GM18951 (cell line): Measurements from ENCODE around the gene PAEP.
"Not testable (repeated sequence)": the region's sequence is repeated elsewhere in the genome, so short reads cannot be mapped to it uniquely, and the experiment has no call there.

Source experiments
- POLR2A ChIP-seq: IDR thresholded peaks from 4 replicates; pipeline ENCODE4 v1.6.1; 2011; ENCODE audit warnings: mild to moderate bottlenecking; ENCODE audit not compliant: insufficient read length, insufficient read depth; ENCODE audit errors: extremely low read depth
- in situ Hi-C: fragments of 300-500 bp; cut with MboI; formaldehyde crosslinking; loops from one replicate; pipeline ENCODE4 v1.12.0; 2022; ENCODE audit warnings: low sequenced_read_pairs, mixed read lengths, inconsistent platforms; ENCODE audit not compliant: unreplicated experiment

PAEP gene

DNA sequence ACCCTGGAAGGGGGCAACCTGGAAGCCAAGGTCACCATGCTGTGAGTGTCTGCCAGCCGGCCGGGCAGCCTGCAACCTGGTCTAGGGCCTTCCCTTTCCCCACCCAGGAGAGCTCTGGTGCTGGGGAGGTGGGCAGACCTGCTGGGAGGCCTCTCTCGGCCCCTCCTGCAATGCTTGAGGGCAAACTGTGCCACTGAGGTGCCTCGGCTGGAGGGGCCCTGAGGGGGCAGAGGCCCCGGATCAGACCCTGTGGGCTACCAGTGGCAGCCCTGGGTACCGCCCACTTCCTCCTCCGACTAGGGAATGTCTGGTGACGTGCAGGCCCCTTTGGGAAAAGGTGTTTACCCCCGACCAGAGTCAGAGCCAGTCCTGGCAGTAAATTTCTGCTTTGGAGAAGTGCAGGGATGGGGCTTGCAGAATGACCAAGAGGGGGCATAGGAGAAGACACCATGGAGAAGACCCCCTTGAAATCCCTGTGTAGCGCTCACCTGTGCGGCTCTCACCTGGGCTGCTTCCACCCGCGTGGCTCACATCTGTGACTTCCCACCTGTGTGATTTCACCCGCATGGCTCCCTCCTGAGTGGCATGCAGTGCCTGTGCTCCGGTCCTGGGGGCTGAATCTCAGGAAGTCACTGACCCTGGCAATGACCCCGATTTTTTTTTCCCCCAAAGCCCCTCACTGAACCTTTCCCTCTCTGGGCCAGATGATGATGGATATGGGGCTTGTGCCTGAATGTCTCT, 39.2 kb upstream of the PAEP start:
- no peak for TF ChIP-seq POLR2A
- in situ Hi-C loops: no loop called here

DNA sequence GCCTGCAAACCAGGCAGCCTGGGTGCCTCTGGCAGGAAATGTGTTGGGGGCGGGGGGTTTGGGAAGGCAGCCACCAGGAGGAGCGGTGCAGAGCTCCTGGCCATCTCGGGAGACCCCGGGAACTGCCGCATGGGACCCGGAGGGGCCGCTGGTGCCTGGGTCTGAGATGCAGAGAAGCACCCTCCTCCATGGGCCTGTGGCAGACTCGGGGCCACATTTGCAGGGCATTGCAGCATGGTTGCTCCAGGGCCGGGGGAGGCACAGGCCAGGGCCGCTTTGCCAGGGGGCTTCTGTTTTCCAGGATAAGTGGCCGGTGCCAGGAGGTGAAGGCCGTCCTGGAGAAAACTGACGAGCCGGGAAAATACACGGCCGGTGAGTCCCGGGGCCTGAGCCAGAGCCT, 38.6 kb upstream of the PAEP start:
- TF ChIP-seq POLR2A: no peak
- in situ Hi-C loops: no loop called here

DNA sequence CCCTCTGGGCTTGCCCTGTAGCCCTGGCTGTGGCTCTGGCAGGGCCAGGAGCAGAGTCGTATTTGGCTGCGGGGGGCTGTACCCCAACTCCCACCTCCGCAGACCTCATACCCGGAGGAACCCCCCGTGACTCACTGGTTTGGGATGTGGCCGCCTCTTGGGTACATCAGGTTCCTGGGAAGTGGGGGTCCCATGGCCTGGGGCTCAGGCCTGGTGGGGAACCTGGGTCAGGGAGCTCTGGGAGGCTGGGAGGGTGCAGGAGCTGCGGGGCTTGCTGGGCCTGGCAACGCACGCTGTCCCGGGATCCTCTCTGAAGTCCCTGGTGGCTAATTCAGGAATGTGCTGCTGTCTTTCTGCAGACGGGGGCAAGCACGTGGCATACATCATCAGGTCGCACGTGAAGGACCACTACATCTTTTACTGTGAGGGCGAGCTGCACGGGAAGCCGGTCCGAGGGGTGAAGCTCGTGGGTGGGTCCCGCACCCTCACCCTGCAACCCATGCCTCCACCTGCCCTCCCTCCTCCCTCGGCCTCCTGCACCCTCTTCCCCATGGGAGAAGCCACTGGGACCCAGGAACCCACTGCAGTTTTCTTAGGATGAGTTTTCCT, 37.9 kb upstream of the PAEP start:
- TF ChIP-seq POLR2A: no peak
- in situ Hi-C loops: no loop called here

DNA sequence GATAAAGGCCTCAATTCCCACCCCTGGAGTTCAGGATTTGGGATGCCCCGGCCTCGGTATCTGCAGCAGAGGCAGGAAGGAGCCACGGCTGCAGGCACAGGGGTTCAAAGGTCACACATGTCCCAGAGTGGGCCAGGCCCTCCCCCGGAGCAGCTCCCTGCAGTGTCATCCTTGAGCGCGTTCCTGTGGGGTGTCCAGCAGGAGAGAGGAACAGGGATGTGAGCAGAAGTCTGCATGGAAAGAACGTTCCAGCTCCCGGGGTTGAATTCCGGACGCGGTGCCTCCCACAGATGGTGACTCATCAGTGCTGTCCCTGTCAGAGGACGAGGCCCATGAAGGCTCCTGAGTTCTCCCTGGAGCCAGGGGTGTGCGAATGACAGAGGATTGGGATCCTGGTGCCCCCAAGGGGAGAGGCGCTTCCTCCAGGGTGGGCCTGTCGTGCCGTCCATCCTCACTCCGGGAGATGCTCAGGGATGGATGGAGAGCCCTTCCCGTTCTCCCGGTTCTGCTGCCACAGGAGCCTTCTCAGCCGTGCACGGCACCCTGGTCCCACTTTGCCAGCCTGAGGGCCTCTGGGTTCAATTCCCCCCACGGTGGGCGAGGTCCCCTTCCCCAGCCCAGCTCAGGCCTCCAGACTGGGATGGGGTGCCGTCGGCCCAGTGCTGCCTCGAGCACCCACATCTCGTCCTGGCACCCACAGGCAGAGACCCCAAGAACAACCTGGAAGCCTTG, 37.3 kb upstream of the PAEP start:
- in situ Hi-C loops: no loop called here
- no peak for TF ChIP-seq POLR2A

DNA sequence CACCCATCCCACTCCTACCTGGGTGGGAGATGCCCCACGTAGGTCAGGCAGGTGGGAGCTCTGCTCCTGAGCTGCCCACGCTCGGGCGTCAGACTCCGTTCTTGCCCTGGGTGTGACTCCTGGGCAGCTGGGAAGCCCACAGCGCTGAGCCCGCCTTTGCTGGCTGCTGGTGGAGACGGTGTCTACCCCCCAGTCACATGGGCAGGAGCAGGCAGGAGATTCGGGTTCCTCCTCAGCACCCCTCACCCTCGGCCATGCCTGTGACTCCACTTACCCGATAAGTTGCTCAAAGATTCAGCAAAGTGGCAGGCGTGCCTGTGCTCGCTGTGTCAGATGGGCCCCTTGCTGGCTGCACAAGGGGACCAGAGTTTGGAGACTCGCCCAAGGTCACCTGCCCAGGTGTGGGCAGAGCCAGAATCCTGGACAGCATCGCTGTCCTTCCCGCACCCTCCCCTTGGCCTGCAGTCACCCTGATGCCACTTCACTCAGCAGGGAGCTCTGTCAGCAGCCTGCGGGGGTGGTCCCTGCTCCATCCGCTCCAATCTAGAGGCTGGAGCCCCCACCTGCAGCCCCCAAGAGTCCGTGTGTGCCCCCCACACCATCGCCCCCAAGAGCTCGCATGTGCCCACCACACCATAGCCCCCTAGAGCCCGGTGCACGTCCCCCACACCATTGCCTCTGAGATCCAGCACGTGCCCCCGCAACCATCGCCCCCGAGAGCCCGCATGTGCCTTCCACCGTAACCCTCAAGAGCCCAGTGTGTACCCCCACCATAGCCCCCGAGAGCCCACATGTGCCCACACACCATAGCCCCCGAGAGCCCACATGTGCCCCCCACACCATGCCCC, 36.1 kb upstream of the PAEP start:
- in situ Hi-C loops: no loop called here
- TF ChIP-seq POLR2A: no peak

DNA sequence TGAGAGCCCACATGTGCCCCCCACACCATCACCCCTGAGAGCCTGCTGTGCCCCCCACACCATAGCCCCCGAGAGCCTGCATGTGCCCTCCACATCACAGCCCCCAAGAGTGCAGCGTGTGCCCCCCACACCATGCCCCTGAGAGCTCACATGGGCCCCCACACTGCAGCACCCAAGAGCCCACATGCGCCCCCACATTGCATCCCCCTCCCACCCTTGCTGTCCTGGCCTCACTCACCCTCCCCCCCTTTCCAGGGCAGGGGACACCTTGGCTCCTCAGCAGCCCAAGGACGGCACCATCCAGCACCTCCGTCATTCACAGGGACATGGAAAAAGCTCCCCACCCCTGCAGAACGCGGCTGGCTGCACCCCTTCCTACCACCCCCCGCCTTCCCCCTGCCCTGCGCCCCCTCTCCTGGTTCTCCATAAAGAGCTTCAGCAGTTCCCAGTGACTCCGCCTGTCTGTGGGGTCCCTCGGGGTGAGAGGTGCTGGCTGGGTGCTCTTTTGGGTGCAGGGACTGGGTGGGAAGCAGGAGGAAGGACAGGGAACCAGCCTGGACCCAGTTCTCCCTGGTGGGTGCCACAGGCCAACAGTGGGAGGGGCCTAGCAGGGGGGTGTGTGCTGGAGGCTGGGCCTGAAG, 35.3 kb upstream of the PAEP start:
- in situ Hi-C loops: no loop called here
- no peak for TF ChIP-seq POLR2A

DNA sequence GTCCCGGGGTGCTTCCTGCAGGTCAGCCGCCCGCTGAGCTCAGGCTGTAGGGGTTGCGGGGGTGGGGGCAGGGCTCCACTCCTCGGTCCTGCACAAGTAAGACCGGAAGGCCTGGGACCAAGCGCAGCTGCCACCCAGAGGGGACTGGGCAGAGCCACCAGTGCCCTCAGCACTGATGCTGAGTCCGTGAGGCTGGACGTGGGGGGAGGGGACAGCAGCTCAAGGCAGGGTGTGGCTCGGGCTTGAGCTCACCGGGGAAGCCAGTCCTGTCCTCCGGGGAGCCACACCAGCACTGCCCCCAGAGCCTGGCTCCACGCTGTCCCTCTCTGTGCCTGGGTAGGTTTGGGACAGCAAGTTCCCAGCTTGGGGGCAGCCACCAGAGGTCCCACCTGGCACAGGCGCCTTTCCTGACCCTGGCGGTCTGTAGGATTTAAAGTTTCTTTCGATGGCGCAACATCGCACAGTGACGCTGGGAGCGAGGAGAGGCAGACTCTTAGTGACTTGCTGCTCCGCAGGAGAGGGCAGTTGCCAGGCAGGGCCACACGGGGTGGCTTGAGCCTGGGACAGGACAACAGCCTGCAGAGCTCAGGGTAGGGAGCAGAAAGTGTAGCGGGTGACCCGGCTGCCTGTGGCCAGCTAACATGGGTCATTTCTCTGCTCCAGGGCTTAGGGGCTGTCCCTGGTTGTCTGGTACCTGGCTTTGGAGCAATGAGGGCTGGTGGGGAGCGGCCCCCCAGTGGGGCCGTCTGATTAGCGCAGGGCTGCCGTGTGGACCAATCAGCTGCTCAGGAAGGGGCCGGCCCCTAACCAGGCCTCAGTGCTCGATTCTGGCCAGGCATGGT, 34.6 kb upstream of the PAEP start:
- in situ Hi-C loops: no loop called here
- no peak for TF ChIP-seq POLR2A

DNA sequence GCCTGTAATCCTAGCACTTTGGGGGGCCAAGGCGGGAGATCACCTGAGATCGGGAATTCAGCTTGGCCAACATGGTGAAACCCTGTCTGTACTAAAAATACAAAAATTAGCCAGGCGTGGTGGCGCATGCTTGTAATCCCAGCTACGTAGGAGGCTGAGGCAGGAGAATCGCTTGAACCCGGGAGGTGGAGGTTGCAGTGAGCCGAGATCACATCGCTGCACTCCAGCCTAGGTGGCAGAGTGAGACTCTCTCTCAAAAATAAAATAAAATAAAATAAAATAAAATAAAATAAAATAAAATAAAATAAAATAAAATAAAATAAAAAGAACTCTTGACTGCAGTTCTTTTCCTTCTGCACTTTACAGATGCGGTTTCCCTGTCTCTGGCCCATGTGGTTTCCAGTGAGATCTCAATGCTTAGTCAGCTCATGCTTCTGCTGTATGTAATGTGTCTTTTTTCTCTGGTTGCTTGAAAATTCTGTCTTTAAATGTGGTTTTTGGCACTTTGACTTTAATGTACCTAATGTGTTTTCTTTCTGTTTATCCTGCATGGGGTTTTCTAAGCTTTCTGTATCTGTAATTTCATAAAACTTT, 32.6 kb upstream of the PAEP start:
- in situ Hi-C loops: not testable (repeated sequence)

DNA sequence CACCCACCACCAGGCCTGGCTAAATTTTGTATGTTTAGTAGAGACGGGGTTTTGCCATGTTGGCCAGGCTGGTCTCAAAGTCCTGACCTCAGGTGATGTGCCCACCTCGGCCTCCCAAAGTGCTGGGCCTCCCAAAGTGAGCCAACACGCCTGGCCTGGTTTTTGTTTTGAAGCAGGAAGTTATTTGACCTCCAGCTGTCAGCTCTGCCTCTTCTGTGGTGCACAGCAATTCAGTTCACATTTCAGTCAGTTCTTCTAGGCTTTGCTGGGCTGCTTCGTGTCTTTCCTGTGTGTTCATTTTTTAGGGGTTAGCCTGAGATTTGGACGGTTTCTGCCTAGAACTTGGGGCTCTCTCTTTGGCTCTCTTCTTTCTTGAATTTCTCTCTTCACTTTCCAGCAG, 31.4 kb upstream of the PAEP start:
- in situ Hi-C loops: no loop called here
- no peak for TF ChIP-seq POLR2A

GRCh38 chr9:135531096-135531495, 30.5 kb upstream of the PAEP start:
- in situ Hi-C loops: no loop called here
- no peak for TF ChIP-seq POLR2A

DNA sequence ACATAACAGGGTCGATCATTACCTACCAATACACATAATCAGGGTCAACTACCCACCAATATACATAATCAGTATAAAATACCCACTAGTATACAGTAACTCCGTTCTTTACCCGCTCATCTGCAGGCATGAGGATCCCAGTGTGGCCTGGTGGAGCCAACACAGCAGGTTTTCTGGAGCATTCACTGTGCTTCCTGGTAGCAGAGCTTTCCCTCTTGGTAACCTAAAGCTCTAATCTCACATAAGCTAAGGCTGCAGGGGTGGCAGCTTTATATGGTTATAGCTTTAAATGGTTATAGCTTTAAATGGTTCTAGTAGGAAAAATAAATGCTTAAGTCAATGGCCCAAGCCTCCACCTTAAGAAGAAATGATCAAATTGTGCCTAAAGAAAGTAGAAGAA, 28.4 kb upstream of the PAEP start:
- in situ Hi-C loops: no loop called here
- TF ChIP-seq POLR2A: no peak

DNA sequence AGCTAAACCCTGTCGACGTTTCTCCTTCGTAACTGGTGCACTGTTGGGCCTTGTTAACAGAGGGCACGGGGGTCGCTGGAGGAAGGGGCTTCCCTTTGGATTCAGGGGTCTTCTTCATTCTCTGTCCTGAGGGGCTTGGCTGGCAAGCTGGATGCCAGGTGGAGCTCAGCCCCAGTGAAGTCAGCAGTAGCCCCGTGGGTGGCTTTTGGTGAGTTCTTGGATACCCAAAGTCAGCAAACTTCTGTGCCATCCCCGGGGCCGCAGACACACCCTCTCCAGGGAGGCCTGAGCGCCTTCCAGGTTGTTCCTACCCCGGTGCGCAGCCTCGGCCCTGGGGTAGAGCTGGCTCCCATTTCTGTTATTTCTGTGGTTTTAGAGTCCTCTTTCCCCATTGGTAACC, 27.9 kb upstream of the PAEP start:
- in situ Hi-C loops: no loop called here
- TF ChIP-seq POLR2A: no peak

- in situ Hi-C loops: not testable (repeated sequence)
Observed at GRCh38 chr9:135534192-135534711, 27.3 kb upstream of the PAEP start.

- in situ Hi-C loops: not testable (repeated sequence)
Observed at GRCh38 chr9:135534826-135535225, 26.7 kb upstream of the PAEP start.

DNA sequence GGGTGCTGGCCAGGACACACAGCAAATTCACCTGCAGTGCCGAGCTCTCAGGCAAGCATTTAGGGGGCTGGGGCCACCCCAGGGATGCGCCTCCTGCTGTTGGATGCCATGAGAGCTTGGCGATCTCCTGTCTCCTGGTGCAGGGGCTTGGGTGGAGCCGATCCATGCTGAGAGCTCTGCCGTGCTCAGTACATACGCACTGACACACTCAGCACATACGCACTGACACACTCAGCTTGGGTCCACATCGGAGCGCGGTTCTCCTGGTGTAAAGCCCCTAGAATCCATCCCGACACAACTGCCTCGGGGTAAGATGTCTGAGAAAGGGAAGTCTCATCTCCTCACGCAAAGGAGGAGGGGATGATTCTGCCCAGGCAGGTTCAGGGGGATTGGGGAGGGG, 25.9 kb upstream of the PAEP start:
- in situ Hi-C loops: not testable (repeated sequence)
